Measurements from ENCODE around the gene MSL2. TPM values are rescaled to one million over a fixed set of nuclear protein-coding genes. Genes with fewer than 3 reads are reported as not detected.

Gene MSL2
- total RNA-seq, 1 experiment from 2014 or later: 37.8 TPM

DNA sequence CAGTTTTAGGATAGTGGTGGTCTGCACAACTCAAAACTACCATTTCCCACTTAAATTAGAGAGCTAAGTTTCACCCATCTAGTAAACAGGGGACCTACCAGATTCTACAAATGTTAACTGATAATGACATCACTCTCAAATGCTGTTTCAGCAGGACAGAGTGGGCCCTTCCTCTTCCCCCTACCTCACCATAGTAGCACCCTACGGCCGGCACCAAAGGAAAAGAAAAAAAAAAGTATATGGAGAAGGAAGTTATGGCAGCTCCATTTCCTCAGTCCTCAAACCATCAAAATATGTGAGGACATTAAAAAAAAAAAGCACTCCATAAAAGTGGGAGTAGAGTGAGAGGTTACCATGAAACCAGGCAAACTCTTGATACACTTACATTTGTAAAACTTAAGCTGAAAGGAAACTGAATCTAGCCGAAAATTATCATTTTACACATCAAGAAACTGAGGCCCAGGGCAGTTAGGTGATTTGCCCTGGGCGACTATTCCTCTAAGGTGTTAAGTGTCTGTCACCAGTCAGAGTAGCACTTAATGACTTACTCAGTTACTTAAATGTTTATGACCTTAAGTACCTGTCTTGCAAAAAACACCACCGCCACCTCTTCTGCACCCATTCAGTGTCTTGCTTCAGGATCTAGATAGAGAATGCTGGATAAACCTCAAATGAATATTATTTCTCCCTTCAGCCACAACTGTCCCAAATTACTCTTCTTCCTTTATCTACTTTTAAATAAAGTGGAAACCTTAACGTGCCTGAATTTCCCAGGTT lies 2.7 kb downstream of the MSL2 start:
- Mint-ChIP-seq H3K4me1 (peaks cover 59% of the 10 kb centered on the region), H3K9me3 (peaks cover 6% of the 10 kb centered on the region), H3K4me3 (peak overlapping the region; percentile 97), H3K27ac (no peak overlapping the region), H3K27me3 (ENCODE audit: low read depth) (peaks cover 2% of the 10 kb centered on the region; the same call in 1 of the 2 replicates), H3K36me3 (peaks cover 14% of the 10 kb centered on the region)
- TF ChIP-seq ZNF138 (CRISPR knock-in tag; conservative IDR thresholded peaks at IDR 0.05) (no peak), JUN (CRISPR knock-in tag; IDR thresholded peaks at IDR 0.05) (no peak), GABPB1 (CRISPR knock-in tag; IDR thresholded peaks at IDR 0.05) (no peak), ATF1 (CRISPR knock-in tag; IDR thresholded peaks at IDR 0.05) (no peak), NR1H2 (CRISPR knock-in tag; IDR thresholded peaks at IDR 0.05) (no peak), GTF2I (CRISPR knock-in tag; conservative IDR thresholded peaks at IDR 0.05) (no peak)
- TF ChIP-seq, protein P1, sequence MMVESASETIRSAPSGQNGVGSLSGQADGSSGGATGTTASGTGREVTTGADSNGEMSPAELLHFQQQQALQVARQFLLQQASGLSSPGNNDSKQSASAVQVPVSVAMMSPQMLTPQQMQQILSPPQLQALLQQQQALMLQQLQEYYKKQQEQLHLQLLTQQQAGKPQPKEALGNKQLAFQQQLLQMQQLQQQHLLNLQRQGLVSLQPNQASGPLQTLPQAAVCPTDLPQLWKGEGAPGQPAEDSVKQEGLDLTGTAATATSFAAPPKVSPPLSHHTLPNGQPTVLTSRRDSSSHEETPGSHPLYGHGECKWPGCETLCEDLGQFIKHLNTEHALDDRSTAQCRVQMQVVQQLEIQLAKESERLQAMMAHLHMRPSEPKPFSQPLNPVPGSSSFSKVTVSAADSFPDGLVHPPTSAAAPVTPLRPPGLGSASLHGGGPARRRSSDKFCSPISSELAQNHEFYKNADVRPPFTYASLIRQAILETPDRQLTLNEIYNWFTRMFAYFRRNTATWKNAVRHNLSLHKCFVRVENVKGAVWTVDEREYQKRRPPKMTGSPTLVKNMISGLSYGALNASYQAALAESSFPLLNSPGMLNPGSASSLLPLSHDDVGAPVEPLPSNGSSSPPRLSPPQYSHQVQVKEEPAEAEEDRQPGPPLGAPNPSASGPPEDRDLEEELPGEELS (CRISPR knock-in tag; IDR thresholded peaks at IDR 0.05): no peak
- TF ChIP-seq, protein P2, sequence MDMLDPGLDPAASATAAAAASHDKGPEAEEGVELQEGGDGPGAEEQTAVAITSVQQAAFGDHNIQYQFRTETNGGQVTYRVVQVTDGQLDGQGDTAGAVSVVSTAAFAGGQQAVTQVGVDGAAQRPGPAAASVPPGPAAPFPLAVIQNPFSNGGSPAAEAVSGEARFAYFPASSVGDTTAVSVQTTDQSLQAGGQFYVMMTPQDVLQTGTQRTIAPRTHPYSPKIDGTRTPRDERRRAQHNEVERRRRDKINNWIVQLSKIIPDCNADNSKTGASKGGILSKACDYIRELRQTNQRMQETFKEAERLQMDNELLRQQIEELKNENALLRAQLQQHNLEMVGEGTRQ (CRISPR knock-in tag; IDR thresholded peaks at IDR 0.05): no peak
- TF ChIP-seq, protein P3, sequence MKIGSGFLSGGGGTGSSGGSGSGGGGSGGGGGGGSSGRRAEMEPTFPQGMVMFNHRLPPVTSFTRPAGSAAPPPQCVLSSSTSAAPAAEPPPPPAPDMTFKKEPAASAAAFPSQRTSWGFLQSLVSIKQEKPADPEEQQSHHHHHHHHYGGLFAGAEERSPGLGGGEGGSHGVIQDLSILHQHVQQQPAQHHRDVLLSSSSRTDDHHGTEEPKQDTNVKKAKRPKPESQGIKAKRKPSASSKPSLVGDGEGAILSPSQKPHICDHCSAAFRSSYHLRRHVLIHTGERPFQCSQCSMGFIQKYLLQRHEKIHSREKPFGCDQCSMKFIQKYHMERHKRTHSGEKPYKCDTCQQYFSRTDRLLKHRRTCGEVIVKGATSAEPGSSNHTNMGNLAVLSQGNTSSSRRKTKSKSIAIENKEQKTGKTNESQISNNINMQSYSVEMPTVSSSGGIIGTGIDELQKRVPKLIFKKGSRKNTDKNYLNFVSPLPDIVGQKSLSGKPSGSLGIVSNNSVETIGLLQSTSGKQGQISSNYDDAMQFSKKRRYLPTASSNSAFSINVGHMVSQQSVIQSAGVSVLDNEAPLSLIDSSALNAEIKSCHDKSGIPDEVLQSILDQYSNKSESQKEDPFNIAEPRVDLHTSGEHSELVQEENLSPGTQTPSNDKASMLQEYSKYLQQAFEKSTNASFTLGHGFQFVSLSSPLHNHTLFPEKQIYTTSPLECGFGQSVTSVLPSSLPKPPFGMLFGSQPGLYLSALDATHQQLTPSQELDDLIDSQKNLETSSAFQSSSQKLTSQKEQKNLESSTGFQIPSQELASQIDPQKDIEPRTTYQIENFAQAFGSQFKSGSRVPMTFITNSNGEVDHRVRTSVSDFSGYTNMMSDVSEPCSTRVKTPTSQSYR (CRISPR knock-in tag; IDR thresholded peaks at IDR 0.05): no peak
- TF ChIP-seq, protein P4, sequence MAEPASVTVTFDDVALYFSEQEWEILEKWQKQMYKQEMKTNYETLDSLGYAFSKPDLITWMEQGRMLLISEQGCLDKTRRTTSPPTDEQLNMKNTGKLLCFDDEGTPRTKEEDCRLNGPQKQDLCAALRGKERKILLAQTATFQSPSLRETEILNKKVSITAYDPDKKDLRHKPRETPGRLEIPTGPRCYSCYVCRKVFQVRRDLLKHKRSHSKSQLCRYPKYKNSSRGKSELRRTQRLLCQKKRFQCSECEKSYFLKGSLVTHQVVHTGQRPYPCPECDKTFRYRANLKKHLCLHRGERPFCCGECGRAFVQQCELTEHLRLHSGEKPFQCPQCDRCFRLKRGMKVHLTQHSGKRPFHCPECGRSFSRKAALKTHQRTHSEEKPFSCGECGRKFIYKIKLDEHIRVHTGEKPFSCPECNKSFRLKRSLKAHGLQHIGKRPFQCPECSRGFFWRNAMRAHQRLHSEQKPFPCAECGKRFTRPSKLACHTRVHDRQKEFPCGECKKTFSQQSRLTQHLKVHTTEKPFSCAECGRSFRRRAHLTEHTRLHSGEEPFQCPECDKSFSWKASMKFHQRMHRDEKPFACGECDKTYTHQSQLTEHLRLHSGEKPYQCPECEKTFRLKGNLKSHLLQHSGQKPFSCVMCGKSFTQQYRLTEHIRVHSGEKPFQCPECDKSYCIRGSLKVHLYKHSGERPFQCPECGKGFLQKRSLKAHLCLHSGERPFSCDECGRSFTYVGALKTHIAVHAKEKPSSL (CRISPR knock-in tag; conservative IDR thresholded peaks at IDR 0.05): no peak
- TF ChIP-seq, protein P5, sequence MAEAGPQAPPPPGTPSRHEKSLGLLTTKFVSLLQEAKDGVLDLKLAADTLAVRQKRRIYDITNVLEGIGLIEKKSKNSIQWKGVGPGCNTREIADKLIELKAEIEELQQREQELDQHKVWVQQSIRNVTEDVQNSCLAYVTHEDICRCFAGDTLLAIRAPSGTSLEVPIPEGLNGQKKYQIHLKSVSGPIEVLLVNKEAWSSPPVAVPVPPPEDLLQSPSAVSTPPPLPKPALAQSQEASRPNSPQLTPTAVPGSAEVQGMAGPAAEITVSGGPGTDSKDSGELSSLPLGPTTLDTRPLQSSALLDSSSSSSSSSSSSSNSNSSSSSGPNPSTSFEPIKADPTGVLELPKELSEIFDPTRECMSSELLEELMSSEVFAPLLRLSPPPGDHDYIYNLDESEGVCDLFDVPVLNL (CRISPR knock-in tag; IDR thresholded peaks at IDR 0.05; ENCODE audit: borderline replicate concordance, low read depth): no peak
- no peak for DNase-seq (ENCODE audit: low spot score)
- no peak for ATAC-seq
- CTCF ChIA-PET: interaction anchor here (1.5 kb wide), 1 partner anchor 14 kb away, joined by 3 read pairs; no protein-coding TSS in a partner anchor
- POLR2A ChIA-PET: interaction anchor here (0.7 kb wide), 1 partner anchor 25 kb away, joined by 3 read pairs; no protein-coding TSS in a partner anchor

DNA sequence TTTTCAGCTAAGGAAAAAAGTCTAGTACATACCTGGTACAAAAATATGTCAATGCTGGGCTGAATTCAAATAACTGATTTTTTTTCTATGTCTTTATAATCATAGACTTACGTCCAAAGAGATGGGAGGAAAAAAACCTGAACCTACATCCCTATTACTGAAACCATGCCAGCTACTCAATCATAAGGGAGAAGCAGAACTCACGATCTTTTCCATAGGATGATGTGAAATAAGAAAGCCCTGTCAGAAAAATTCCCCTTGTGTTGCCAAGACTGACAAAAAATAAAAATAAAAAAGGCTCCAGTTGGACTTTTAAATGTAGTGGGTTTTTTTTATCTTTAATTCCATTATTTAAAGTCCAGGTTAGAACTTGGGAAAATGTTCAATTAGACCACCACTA lies 3.3 kb downstream of the MSL2 start:
- DNase-seq (ENCODE audit: low spot score): no peak
- Mint-ChIP-seq H3K27me3 (ENCODE audit: low read depth) (peaks cover 2% of the 10 kb centered on the region; the same call in 1 of the 2 replicates), H3K9me3 (peaks cover 6% of the 10 kb centered on the region), H3K4me3 (peak overlapping the region; percentile 97), H3K4me1 (peaks cover 59% of the 10 kb centered on the region), H3K36me3 (peaks cover 11% of the 10 kb centered on the region), H3K27ac (no peak overlapping the region)
- ChIA-PET CTCF (no interaction called here), POLR2A (interaction anchor here (0.5 to 0.7 kb wide), 2 partner anchors 24 to 200 kb away, joined by 3 read pairs; no protein-coding TSS in a partner anchor)
- ATAC-seq: no peak
- no peak for TF ChIP-seq JAZF1 (CRISPR knock-in tag; IDR thresholded peaks at IDR 0.05)
- TF ChIP-seq SMAD3 (CRISPR knock-in tag; IDR thresholded peaks at IDR 0.05; ENCODE audit: borderline replicate concordance): no peak
- TF ChIP-seq, protein P6, sequence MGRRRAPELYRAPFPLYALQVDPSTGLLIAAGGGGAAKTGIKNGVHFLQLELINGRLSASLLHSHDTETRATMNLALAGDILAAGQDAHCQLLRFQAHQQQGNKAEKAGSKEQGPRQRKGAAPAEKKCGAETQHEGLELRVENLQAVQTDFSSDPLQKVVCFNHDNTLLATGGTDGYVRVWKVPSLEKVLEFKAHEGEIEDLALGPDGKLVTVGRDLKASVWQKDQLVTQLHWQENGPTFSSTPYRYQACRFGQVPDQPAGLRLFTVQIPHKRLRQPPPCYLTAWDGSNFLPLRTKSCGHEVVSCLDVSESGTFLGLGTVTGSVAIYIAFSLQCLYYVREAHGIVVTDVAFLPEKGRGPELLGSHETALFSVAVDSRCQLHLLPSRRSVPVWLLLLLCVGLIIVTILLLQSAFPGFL (CRISPR knock-in tag; IDR thresholded peaks at IDR 0.05; ENCODE audit: borderline replicate concordance): no peak
- TF ChIP-seq, protein P7, sequence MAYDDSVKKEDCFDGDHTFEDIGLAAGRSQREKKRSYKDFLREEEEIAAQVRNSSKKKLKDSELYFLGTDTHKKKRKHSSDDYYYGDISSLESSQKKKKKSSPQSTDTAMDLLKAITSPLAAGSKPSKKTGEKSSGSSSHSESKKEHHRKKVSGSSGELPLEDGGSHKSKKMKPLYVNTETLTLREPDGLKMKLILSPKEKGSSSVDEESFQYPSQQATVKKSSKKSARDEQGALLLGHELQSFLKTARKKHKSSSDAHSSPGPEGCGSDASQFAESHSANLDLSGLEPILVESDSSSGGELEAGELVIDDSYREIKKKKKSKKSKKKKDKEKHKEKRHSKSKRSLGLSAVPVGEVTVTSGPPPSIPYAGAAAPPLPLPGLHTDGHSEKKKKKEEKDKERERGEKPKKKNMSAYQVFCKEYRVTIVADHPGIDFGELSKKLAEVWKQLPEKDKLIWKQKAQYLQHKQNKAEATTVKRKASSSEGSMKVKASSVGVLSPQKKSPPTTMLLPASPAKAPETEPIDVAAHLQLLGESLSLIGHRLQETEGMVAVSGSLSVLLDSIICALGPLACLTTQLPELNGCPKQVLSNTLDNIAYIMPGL (CRISPR knock-in tag; IDR thresholded peaks at IDR 0.05): no peak
- no peak for TF ChIP-seq ZNF416 (CRISPR knock-in tag; IDR thresholded peaks at IDR 0.05)
- no peak for TF ChIP-seq ESRRA (CRISPR knock-in tag; IDR thresholded peaks at IDR 0.05; ENCODE audit: borderline replicate concordance)
- no peak for TF ChIP-seq NFYB (CRISPR knock-in tag; conservative IDR thresholded peaks at IDR 0.05; ENCODE audit: low read depth)
- TF ChIP-seq, protein P8, sequence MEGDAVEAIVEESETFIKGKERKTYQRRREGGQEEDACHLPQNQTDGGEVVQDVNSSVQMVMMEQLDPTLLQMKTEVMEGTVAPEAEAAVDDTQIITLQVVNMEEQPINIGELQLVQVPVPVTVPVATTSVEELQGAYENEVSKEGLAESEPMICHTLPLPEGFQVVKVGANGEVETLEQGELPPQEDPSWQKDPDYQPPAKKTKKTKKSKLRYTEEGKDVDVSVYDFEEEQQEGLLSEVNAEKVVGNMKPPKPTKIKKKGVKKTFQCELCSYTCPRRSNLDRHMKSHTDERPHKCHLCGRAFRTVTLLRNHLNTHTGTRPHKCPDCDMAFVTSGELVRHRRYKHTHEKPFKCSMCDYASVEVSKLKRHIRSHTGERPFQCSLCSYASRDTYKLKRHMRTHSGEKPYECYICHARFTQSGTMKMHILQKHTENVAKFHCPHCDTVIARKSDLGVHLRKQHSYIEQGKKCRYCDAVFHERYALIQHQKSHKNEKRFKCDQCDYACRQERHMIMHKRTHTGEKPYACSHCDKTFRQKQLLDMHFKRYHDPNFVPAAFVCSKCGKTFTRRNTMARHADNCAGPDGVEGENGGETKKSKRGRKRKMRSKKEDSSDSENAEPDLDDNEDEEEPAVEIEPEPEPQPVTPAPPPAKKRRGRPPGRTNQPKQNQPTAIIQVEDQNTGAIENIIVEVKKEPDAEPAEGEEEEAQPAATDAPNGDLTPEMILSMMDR (IDR thresholded peaks at IDR 0.05): no peak

All from WTC11 (cell line).